Right lobe of liver (tissue), 6 donors: ENCODE measurements around the gene ERCC6. TPM values are rescaled to one million over a fixed set of nuclear protein-coding genes. Genes with fewer than 3 reads are reported as not detected.

Source experiments
- ATAC-seq, 4 donors: fragments of 200-7000 bp; cut with Tn5 transposase; one replicate each; pipeline ENCODE4 v1.9.1; 2020; ENCODE audit warnings: mild to moderate bottlenecking in 4 of 4, moderate library complexity in 4 of 4
- DNase-seq, 3 donors: peaks; one replicate each; pipeline ENCODE4 v3.0.0-alpha.2; 2020
- H3K27ac ChIP-seq, 3 donors: fragments of 200-600 bp; one replicate each; pipeline ENCODE4 v1.8.0; 2022
- H3K27me3 ChIP-seq, 2 donors: fragments of 200-600 bp; one replicate each; pipeline ENCODE4 v1.8.0; 2022
- H3K36me3 ChIP-seq, 4 donors: fragments of 200-600 bp; sonication (generic) in 1 of 4; one replicate each; pipeline versions ENCODE4 v1.5.1 to v1.8.0; 2017 to 2022; ENCODE audit warnings: control low read depth in 1 of 4
- H3K4me1 ChIP-seq, 4 donors: fragments of 200-600 bp; sonication (generic) in 1 of 4; one replicate each; pipeline versions ENCODE4 v1.5.1 to v1.8.0; 2017 to 2022; ENCODE audit warnings: control low read depth in 1 of 4
- H3K4me3 ChIP-seq, 3 donors: fragments of 200-600 bp; one replicate each; pipeline ENCODE4 v1.8.0; 2022
- H3K9me3 ChIP-seq, 4 donors: fragments of 200-600 bp; sonication (generic) in 1 of 4; one replicate each; pipeline versions ENCODE4 v1.5.1 to v1.8.0; 2017 to 2022; ENCODE audit warnings: control low read depth in 1 of 4
- POLR2A ChIP-seq: fragments of 450-650 bp; IDR thresholded peaks from one replicate; pipeline ENCODE4 v1.6.1; 2017; ENCODE audit warnings: antibody characterized with exemption, mild to moderate bottlenecking
- WGBS: methylation state at CpG from one replicate; pipeline ENCODE4 v1.1.6; 2018; ENCODE audit warnings: low coverage, low lambda C conversion rate; ENCODE audit not compliant: insufficient coverage; ENCODE audit errors: missing lambda C conversion rate; 5-methylcytosine and 5-hydroxymethylcytosine counted together
- intact Hi-C, 2 donors: fragments of 100-400 bp; cut with DNase I; formaldehyde crosslinking; loops; one replicate each; pipeline versions ENCODE4 v1.11.2 to v1.14.1; 2022
- total RNA-seq, 6 experiments: library from RNA; depleted of rRNA in 2 of 6; stranded (reverse); fragments of >200 nt in 2 of 6; fragmentation: NEBNext Ultra II Directional in 3 of 6; extraction: Animal tissue kit (Norgen Biotek cat#: 25700) in 3 of 6; gene quantifications; one replicate each; pipeline versions ENCODE4 v1.1.0 to v1.2.4, GENCODE V29; 2016 to 2023
- TF ChIP-seq, protein P1 (sequence below), 4 donors: fragments of 200-600 bp in 3 of 4; fragments of 450-650 bp in 1 of 4; IDR thresholded peaks; one replicate each; pipeline versions ENCODE4 v1.5.1 to v1.8.0; 2016 to 2022; ENCODE audit warnings: antibody characterized with exemption in 4 of 4, mild to moderate bottlenecking in 2 of 4
- donor health status: DM: no; HTN: yes; CAD: no.
- donor health status: DM: no; HTN: no; CAD: no.
- donor health status: DM: no; HTN: no; CAD: no.
- donor health status: DM: no; HTN: yes; CAD: no.
- donor health status: DM: no; HTN: yes; CAD: no.

The ERCC6 gene
- total RNA-seq, 6 experiments from 2014 or later: 7.3 to 16.8 (median 10.6) TPM

DNA sequence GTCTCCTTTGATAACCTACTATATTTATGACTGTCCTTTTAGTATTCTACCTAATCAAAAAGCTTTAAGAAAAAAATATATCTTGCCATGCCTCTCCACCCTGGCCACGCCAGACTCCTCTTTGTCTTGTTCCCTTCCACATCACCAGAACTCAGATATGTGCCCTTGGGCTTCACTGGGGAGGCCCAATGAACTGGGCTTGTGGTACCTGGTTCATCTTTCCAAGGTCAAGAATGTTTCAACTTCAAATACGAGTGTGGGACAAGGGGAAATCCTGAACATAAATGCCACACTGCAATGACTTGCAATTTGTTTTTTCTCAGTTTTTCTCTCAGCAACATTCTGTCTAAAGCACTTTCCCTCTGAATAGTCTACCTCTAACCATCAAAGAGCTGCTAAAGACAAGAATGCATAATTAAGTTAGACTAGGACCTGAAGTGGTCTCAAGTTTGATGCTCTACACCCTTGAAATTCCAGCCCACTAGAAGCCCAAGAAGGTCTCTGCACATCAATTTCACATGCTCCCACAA, 9.9 kb downstream of the ERCC6 start:
- ATAC-seq: no peak

DNA sequence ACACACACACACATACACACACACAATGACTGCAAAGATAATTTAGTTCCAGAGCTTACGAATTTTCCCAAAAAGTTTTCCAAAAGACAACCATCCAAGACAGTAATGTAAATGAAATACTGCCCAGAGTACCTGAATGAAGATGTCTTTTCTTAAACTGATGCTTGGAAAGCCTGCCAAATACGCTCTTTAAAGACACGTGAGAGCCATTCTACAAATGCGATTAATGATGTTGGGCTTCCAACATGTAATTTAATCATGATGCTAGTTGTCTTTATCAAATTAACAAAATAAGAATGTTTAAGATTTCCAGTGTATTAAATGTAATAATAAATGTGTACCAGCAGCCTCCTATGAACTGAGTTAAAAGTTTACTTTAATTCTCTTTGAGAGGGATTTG, 11.1 kb downstream of the ERCC6 start:
- no peak for DNase-seq
- intact Hi-C loops: no loop called here
- Histone ChIP-seq H3K36me3 (peaks cover 0 to 75% (median 17%) of the 10 kb centered on the region in 4 donors), H3K4me3 (no peak overlapping the region), H3K27me3 (no peaks in the 10 kb centered on the region), H3K27ac (no peak overlapping the region), H3K4me1 (no peaks in the 10 kb centered on the region), H3K9me3 (no peaks in the 10 kb centered on the region)
- TF ChIP-seq, protein P1, sequence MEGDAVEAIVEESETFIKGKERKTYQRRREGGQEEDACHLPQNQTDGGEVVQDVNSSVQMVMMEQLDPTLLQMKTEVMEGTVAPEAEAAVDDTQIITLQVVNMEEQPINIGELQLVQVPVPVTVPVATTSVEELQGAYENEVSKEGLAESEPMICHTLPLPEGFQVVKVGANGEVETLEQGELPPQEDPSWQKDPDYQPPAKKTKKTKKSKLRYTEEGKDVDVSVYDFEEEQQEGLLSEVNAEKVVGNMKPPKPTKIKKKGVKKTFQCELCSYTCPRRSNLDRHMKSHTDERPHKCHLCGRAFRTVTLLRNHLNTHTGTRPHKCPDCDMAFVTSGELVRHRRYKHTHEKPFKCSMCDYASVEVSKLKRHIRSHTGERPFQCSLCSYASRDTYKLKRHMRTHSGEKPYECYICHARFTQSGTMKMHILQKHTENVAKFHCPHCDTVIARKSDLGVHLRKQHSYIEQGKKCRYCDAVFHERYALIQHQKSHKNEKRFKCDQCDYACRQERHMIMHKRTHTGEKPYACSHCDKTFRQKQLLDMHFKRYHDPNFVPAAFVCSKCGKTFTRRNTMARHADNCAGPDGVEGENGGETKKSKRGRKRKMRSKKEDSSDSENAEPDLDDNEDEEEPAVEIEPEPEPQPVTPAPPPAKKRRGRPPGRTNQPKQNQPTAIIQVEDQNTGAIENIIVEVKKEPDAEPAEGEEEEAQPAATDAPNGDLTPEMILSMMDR (IDR thresholded peaks at IDR 0.05): no peak
- TF ChIP-seq POLR2A: no peak
- ATAC-seq: no peak
- WGBS: 92% methylated on average over 4 of the region's 4 CpGs

More for the DNA sequence above, 9.9 kb downstream of the ERCC6 start:
- intact Hi-C loops: no loop called here
- Histone ChIP-seq H3K36me3 (peaks cover 0 to 66% (median 17%) of the 10 kb centered on the region in 4 donors), H3K27ac (no peak overlapping the region), H3K4me3 (no peak overlapping the region), H3K9me3 (no peaks in the 10 kb centered on the region), H3K4me1 (no peaks in the 10 kb centered on the region), H3K27me3 (no peaks in the 10 kb centered on the region)
- no peak for DNase-seq
- no peak for TF ChIP-seq POLR2A
- TF ChIP-seq, protein P1 (IDR thresholded peaks at IDR 0.05): no peak
- 77% methylated on average over 2 of the region's 2 CpGs for WGBS

DNA sequence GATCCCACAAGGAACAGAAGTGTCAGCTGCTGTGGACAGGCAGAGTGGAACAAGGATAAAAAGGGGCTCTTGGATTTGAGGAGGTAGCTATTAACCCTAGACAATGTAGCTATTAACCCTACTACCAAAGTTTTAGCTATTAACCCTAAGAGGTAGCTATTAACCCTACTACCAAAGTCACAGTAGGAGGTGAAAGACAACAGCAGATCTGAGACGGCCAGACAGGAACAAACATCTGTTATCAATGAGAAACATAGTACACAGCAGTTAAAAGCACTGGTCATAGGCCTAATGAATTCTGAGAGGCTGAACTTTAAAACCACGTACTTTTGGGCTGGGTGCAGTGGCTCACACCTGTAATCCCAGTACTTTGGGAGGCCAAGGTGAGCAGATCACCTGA, 11.9 kb downstream of the ERCC6 start:
- Histone ChIP-seq H3K4me1 (no peaks in the 10 kb centered on the region), H3K27me3 (no peaks in the 10 kb centered on the region), H3K27ac (no peak overlapping the region), H3K9me3 (no peaks in the 10 kb centered on the region), H3K36me3 (peaks cover 0 to 69% (median 15%) of the 10 kb centered on the region in 4 donors), H3K4me3 (no peak overlapping the region)
- WGBS: 89% methylated on average over 2 of the region's 2 CpGs
- DNase-seq (no peak), ATAC-seq (no peak)
- intact Hi-C loops: no loop called here
- no peak for TF ChIP-seq POLR2A
- TF ChIP-seq, protein P1 (IDR thresholded peaks at IDR 0.05): no peak

DNA sequence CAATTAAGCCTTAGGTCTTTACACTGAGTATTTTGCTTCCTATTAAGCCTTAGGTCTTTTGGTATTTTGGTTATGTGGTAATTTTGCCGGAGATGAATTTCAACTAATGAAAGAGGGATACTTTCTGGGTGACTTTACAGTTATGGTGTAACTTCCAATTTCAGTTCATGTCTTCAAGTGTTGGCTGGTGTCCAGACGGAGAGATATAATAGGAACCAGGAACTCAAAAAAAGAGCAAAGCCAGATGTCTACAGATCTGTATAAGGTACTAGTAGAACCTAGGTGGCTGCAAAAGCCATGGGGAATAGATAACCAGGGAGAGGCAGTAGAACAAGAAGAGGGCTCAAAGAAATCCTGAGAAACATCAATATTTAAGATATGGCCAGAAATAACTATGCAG, 12.3 kb downstream of the ERCC6 start:
- H3K36me3 ChIP-seq: peaks cover 0 to 64% (median 15%) of the 10 kb centered on the region in 4 donors
- H3K27ac ChIP-seq: no peak overlapping the region
- intact Hi-C loops: no loop called here
- H3K4me1 ChIP-seq: no peaks in the 10 kb centered on the region
- no peaks in the 10 kb centered on the region for H3K9me3 ChIP-seq
- 37% methylated on average over 2 of the region's 2 CpGs for WGBS
- no peaks in the 10 kb centered on the region for H3K27me3 ChIP-seq
- DNase-seq (no peak), ATAC-seq (no peak)
- TF ChIP-seq POLR2A: no peak
- TF ChIP-seq, protein P1 (IDR thresholded peaks at IDR 0.05): no peak
- H3K4me3 ChIP-seq: no peak overlapping the region
